ENCODE data around the gene CD86.

DNA sequence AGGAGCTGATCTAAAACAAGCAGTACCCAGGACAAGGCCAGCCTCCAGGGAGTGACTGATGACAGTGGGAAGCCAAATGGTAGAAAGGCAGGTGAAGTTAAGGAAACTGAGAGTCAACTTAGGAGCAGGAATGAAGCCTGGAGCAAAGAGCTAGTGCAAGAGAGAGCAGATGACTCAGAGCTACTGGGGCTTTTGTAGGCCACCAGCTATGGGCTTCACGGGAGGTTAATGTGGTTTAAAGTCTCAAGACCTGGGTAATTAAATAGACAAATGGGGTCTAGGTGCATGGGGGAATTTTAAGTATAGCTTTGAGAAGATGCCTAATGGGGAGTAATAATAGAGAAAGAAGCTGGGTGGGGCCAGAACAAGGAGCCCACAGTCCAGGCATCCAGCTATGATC lies 3.1 kb downstream of the CD86 start:
- TF ChIP-seq POLR2A (IDR thresholded peaks at IDR 0.05; ENCODE audit: low read depth, low read length) (no peak), POLR2AphosphoS5 (IDR thresholded peaks at IDR 0.05; ENCODE audit: low read depth, low read length) (no peak), TAF1 (IDR thresholded peaks at IDR 0.05; ENCODE audit: borderline replicate concordance, low read depth, low read length) (no peak)
